Suppressor macrophage treated with lipopolysaccharide for 1 hour (primary cell): Measurements from ENCODE around the gene BANP.
"Not testable (repeated sequence)": the region's sequence is repeated elsewhere in the genome, so short reads cannot be mapped to it uniquely, and the experiment has no call there.

Source experiments
- DNase-seq, 3 donors: peaks; one replicate each; pipeline ENCODE4 v3.0.0-alpha.2; 2020 to 2022

Gene BANP

GRCh38 chr16:88109726-88110621, 158.7 kb downstream of the BANP start:
- not testable (repeated sequence) for DNase-seq

GRCh38 chr16:88110875-88111494, 159.8 kb downstream of the BANP start:
- not testable (repeated sequence) for DNase-seq

- DNase-seq, result not testable (repeated sequence)
Observed at GRCh38 chr16:88111976-88112375, 160.7 kb downstream of the BANP start.

- DNase-seq, result no peak
Observed at GRCh38 chr16:88113545-88114045, 162.4 kb downstream of the BANP start.

- peak in 1 of 3 donors; percentile 8 for DNase-seq
Observed at GRCh38 chr16:88114541-88115228, 163.5 kb downstream of the BANP start.

- DNase-seq, result no peak
Observed at GRCh38 chr16:88116121-88116520, 164.9 kb downstream of the BANP start.

GRCh38 chr16:88117476-88117868, 166.2 kb downstream of the BANP start:
- no peak for DNase-seq

- peak in 2 of 3 donors; percentile 4 to 16 for DNase-seq
Observed at GRCh38 chr16:88118376-88118775, 167.1 kb downstream of the BANP start.

GRCh38 chr16:88118852-88119741, 167.9 kb downstream of the BANP start:
- DNase-seq, result peak; percentile 39 to 71 (median 55)

GRCh38 chr16:88119881-88120751, 168.9 kb downstream of the BANP start:
- not testable (repeated sequence) for DNase-seq

GRCh38 chr16:88120812-88121211, 169.6 kb downstream of the BANP start:
- DNase-seq, result no peak

GRCh38 chr16:88121391-88121790, 170.2 kb downstream of the BANP start:
- DNase-seq, result not testable (repeated sequence)

- no peak for DNase-seq
Observed at GRCh38 chr16:88121886-88122580, 170.8 kb downstream of the BANP start.
